HepG2 (cell line): ENCODE data around the gene CYYR1.

ENCODE experiments used
- EHMT2 ChIP-seq: fragments of 200-600 bp; sonication (generic); IDR thresholded peaks from 2 replicates; pipeline ENCODE4 v1.7.0; 2017; ENCODE audit warnings: antibody characterized with exemption, low read depth, low read length, borderline replicate concordance
- EP300 ChIP-seq, 3 experiments: sonication (generic) in 1 of 3; formaldehyde crosslinking in 1 of 3; IDR thresholded peaks; 2 replicates each; pipeline versions ENCODE4 v1.5.1 to v1.6.1; 2011 to 2020; ENCODE audit warnings: low read depth in 2 of 3, low read length in 2 of 3, borderline replicate concordance in 1 of 3, improper control_type of control experiment in 1 of 3, mild to moderate bottlenecking in 1 of 3, missing genetic modification reagents in 1 of 3, moderate library complexity in 1 of 3
- EZH2 ChIP-seq: conservative IDR thresholded peaks from 2 replicates; pipeline ENCODE4 v1.6.1; 2012; ENCODE audit warnings: mild to moderate bottlenecking, low read depth, low read length, moderate library complexity
- ZSCAN21 ChIP-seq: sonication (generic); formaldehyde crosslinking; IDR thresholded peaks from 2 replicates; pipeline ENCODE4 v1.8.0; 2022; ENCODE audit warnings: mild to moderate bottlenecking, missing genetic modification reagents, moderate library complexity, borderline replicate concordance
- TF ChIP-seq, protein P1 (sequence below): sonication (generic); formaldehyde crosslinking; IDR thresholded peaks from 2 replicates; pipeline ENCODE4 v1.5.0; 2020; ENCODE audit warnings: mild to moderate bottlenecking, missing genetic modification reagents, moderate library complexity
- TF ChIP-seq, protein P2 (sequence below): sonication (generic); formaldehyde crosslinking; conservative IDR thresholded peaks from 2 replicates; pipeline ENCODE4 v1.8.1; 2023; ENCODE audit warnings: missing genetic modification reagents

DNA sequence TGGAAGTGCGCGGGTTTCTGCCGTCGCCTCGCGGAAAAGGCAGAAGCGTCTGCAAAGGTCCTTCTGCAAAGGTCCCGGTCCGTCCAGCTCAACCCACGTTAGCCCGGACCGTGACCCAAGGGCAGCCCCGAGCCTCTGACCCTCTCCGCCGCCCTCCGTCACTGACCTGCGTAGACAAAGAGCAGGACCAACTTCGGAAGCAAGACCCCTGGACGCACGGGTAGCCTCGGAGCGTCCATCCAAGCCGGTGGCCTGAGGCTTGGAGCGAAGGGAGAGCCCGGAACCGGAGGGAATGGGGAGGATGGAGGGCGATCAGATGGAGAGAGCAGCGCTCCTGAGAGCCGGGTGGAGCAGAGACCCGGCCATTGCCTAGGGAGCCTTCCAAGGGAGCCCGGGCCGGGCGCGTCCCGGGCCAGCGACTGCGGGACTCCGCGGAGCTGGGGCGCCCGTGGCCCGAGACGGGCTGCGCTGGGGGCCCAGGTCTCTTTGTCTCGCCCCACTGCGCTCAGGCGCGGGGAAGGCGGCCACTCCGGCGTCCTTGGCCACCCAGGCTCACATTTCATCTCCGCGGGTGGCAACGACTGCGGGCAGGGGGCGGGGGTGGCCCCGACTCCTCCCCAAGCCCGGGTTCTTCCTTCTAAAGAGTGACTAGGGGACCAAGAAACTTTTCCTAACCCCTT is at the start of gene CYYR1:
- TF ChIP-seq, protein P1, sequence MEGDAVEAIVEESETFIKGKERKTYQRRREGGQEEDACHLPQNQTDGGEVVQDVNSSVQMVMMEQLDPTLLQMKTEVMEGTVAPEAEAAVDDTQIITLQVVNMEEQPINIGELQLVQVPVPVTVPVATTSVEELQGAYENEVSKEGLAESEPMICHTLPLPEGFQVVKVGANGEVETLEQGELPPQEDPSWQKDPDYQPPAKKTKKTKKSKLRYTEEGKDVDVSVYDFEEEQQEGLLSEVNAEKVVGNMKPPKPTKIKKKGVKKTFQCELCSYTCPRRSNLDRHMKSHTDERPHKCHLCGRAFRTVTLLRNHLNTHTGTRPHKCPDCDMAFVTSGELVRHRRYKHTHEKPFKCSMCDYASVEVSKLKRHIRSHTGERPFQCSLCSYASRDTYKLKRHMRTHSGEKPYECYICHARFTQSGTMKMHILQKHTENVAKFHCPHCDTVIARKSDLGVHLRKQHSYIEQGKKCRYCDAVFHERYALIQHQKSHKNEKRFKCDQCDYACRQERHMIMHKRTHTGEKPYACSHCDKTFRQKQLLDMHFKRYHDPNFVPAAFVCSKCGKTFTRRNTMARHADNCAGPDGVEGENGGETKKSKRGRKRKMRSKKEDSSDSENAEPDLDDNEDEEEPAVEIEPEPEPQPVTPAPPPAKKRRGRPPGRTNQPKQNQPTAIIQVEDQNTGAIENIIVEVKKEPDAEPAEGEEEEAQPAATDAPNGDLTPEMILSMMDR (CRISPR knock-in tag), result no peak
- TF ChIP-seq EZH2 (no peak), ZSCAN21 (CRISPR knock-in tag) (no peak), EHMT2 (no peak), EP300 (IDR thresholded peaks at IDR 0.05; ENCODE audit: low read depth in 2 of 2, low read length in 2 of 2) (no peak), EP300 (CRISPR knock-in tag; IDR thresholded peaks at IDR 0.05; ENCODE audit: borderline replicate concordance) (no peak)
- TF ChIP-seq, protein P2, sequence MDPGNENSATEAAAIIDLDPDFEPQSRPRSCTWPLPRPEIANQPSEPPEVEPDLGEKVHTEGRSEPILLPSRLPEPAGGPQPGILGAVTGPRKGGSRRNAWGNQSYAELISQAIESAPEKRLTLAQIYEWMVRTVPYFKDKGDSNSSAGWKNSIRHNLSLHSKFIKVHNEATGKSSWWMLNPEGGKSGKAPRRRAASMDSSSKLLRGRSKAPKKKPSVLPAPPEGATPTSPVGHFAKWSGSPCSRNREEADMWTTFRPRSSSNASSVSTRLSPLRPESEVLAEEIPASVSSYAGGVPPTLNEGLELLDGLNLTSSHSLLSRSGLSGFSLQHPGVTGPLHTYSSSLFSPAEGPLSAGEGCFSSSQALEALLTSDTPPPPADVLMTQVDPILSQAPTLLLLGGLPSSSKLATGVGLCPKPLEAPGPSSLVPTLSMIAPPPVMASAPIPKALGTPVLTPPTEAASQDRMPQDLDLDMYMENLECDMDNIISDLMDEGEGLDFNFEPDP (CRISPR knock-in tag), result no peak
